Measurements from ENCODE around the gene SYNJ2. TPM values are rescaled to one million over a fixed set of nuclear protein-coding genes. Genes with fewer than 3 reads are reported as not detected.

Gene SYNJ2
- total RNA-seq, 1 experiment from 2014 or later = 70.0 TPM

- H3K27me3 ChIP-seq (ENCODE audit: control insufficient read depth, insufficient read depth, low read length) = no peaks in the 10 kb centered on the region
- ChIA-PET CTCF (interaction anchor here (1.1 kb wide), 1 partner anchor 65 kb away, joined by 3 read pairs; no protein-coding TSS in a partner anchor), POLR2A (interaction anchor here (0.6 kb wide), 1 partner anchor 133 kb away, joined by 3 read pairs; no protein-coding TSS in a partner anchor)
- no peaks in the 10 kb centered on the region for H3K36me3 ChIP-seq (ENCODE audit: control insufficient read depth, insufficient read depth, low read length)
- intact Hi-C loops (cut with micrococcal nuclease; ENCODE audit: unreplicated experiment) (no loop called here), in situ Hi-C loops (cut with HindIII; ENCODE audit: low pct_unique_long_range_greater_than_20kb, low sequenced_read_pairs) (no loop called here)
- DNase-seq (ENCODE audit: low read depth, low spot score) (no peak), ATAC-seq (peak; percentile 75)
- peak overlapping the region; percentile 86 for H3K27ac ChIP-seq (ENCODE audit: low read length)
- H3K4me1 ChIP-seq (ENCODE audit: control insufficient read depth, insufficient read depth, low read length) = peaks cover 71% of the 10 kb centered on the region
- BruUV-seq (replicated peaks) = no TSS peak
- no peaks in the 10 kb centered on the region for H3K9me3 ChIP-seq (ENCODE audit: control insufficient read depth, insufficient read depth, low read depth, low read length)
- no peak overlapping the region for H3K4me3 ChIP-seq (ENCODE audit: low read depth in 2 of 2, low read length in 2 of 2)
- peak; percentile 70 for TF ChIP-seq TCF7L2 (IDR thresholded peaks at IDR 0.05; ENCODE audit: low read depth, low read length)
- TF ChIP-seq CTCF (IDR thresholded peaks at IDR 0.05) = no peak
- TF ChIP-seq POLR2AphosphoS5 (IDR thresholded peaks at IDR 0.05; ENCODE audit: low read depth, low read length) = 0 out of 2 replicates have a peak, but pooled peaks have one; percentile 20
Observed at GRCh38 chr6:158048589-158048988, 66.9 kb downstream of the SYNJ2 start.

GRCh38 chr6:158049055-158050028 is 67.7 kb downstream of the SYNJ2 start:
- no peak for DNase-seq (ENCODE audit: low read depth, low spot score)
- no peak for TF ChIP-seq SIN3A (IDR thresholded peaks at IDR 0.05; ENCODE audit: borderline replicate concordance, insufficient read depth, low read depth, low read length)
- TF ChIP-seq POLR2AphosphoS5 (IDR thresholded peaks at IDR 0.05; ENCODE audit: low read depth, low read length) = no peak
- TF ChIP-seq CTCF (IDR thresholded peaks at IDR 0.05) = no peak
- no peak for TF ChIP-seq TCF7L2 (IDR thresholded peaks at IDR 0.05; ENCODE audit: low read depth, low read length)
- TF ChIP-seq REST (IDR thresholded peaks at IDR 0.05; ENCODE audit: insufficient read depth in 1 of 2, low read depth in 2 of 2, low read length in 1 of 2) = no peak
- ChIA-PET POLR2A (interaction anchor here (0.6 kb wide), 1 partner anchor 134 kb away, joined by 3 read pairs; no protein-coding TSS in a partner anchor), CTCF (interaction anchor here (0.6 to 1.1 kb wide), 2 partner anchors 66 to 199 kb away, joined by 3 read pairs; no protein-coding TSS in a partner anchor)
- Histone ChIP-seq H3K27ac (ENCODE audit: low read length) (peak overlapping the region; percentile 86), H3K4me1 (ENCODE audit: control insufficient read depth, insufficient read depth, low read length) (peaks cover 63% of the 10 kb centered on the region), H3K27me3 (ENCODE audit: control insufficient read depth, insufficient read depth, low read length) (no peaks in the 10 kb centered on the region), H3K36me3 (ENCODE audit: control insufficient read depth, insufficient read depth, low read length) (no peaks in the 10 kb centered on the region), H3K4me3 (ENCODE audit: low read depth in 2 of 2, low read length in 2 of 2) (no peak overlapping the region), H3K9me3 (ENCODE audit: control insufficient read depth, insufficient read depth, low read depth, low read length) (no peaks in the 10 kb centered on the region)
- BruUV-seq (replicated peaks) = no TSS peak
- in situ Hi-C loops (cut with HindIII; ENCODE audit: low pct_unique_long_range_greater_than_20kb, low sequenced_read_pairs) = no loop called here
- peak; percentile 46 for ATAC-seq
- intact Hi-C loops (cut with micrococcal nuclease; ENCODE audit: unreplicated experiment) = no loop called here
